ENCODE data around the gene WDR1.

The WDR1 gene

GRCh38 chr4:10108391-10108790 is 8.2 kb downstream of the WDR1 start:
- ATAC-seq, result no peak
- TF ChIP-seq TOX (CRISPR knock-in tag; IDR thresholded peaks at IDR 0.05; ENCODE audit: borderline replicate concordance), result no peak
- no peak for TF ChIP-seq PPARA (CRISPR knock-in tag; IDR thresholded peaks at IDR 0.05; ENCODE audit: borderline replicate concordance)
- no peak for TF ChIP-seq ESRRG (CRISPR knock-in tag; IDR thresholded peaks at IDR 0.05)
- no peak for TF ChIP-seq TSHZ2 (CRISPR knock-in tag; IDR thresholded peaks at IDR 0.05)
- no peak for TF ChIP-seq OSR1 (CRISPR knock-in tag; IDR thresholded peaks at IDR 0.05)
- TF ChIP-seq SNAI2 (CRISPR knock-in tag; IDR thresholded peaks at IDR 0.05), result no peak
- no peak for TF ChIP-seq RARB (CRISPR knock-in tag; IDR thresholded peaks at IDR 0.05)

- TF ChIP-seq ZNF70 (CRISPR knock-in tag; IDR thresholded peaks at IDR 0.05) (no peak), TCF4 (CRISPR knock-in tag; IDR thresholded peaks at IDR 0.05; ENCODE audit: borderline replicate concordance) (no peak), ESRRG (CRISPR knock-in tag; IDR thresholded peaks at IDR 0.05) (no peak), CREB5 (CRISPR knock-in tag; IDR thresholded peaks at IDR 0.05; ENCODE audit: low read depth) (no peak), OSR1 (CRISPR knock-in tag; IDR thresholded peaks at IDR 0.05) (no peak), ZNF565 (CRISPR knock-in tag; conservative IDR thresholded peaks at IDR 0.05; ENCODE audit: low read depth) (no peak), ZFP30 (CRISPR knock-in tag; IDR thresholded peaks at IDR 0.05) (no peak), PPARA (CRISPR knock-in tag; IDR thresholded peaks at IDR 0.05; ENCODE audit: borderline replicate concordance) (no peak), BACH2 (CRISPR knock-in tag; IDR thresholded peaks at IDR 0.05; ENCODE audit: borderline replicate concordance) (no peak), ZNF8 (CRISPR knock-in tag; IDR thresholded peaks at IDR 0.05) (no peak), ARNTL (CRISPR knock-in tag; IDR thresholded peaks at IDR 0.05; ENCODE audit: borderline replicate concordance, low read depth) (no peak), TOX (CRISPR knock-in tag; IDR thresholded peaks at IDR 0.05; ENCODE audit: borderline replicate concordance) (no peak)
- ATAC-seq, result peak; percentile 51
Observed at GRCh38 chr4:10107111-10108091, 9.2 kb downstream of the WDR1 start.

GRCh38 chr4:10106421-10107039 is 10.1 kb downstream of the WDR1 start:
- peak; percentile 87 for ATAC-seq
- TF ChIP-seq PATZ1 (CRISPR knock-in tag; IDR thresholded peaks at IDR 0.05; ENCODE audit: borderline replicate concordance) (peak; percentile 35; the same call in 1 of the 2 replicates), SNAI2 (CRISPR knock-in tag; IDR thresholded peaks at IDR 0.05) (no peak), CSDC2 (CRISPR knock-in tag; IDR thresholded peaks at IDR 0.05) (no peak)

GRCh38 chr4:10105920-10106319 is 10.7 kb downstream of the WDR1 start:
- no peak for ATAC-seq
- TF ChIP-seq SNAI2 (CRISPR knock-in tag; IDR thresholded peaks at IDR 0.05) (no peak), PATZ1 (CRISPR knock-in tag; IDR thresholded peaks at IDR 0.05; ENCODE audit: borderline replicate concordance) (no peak), CSRNP3 (CRISPR knock-in tag; IDR thresholded peaks at IDR 0.05) (no peak), GLIS3 (CRISPR knock-in tag; IDR thresholded peaks at IDR 0.05) (no peak), ZNF70 (CRISPR knock-in tag; IDR thresholded peaks at IDR 0.05) (no peak), CREB5 (CRISPR knock-in tag; IDR thresholded peaks at IDR 0.05; ENCODE audit: low read depth) (no peak), ZNF565 (CRISPR knock-in tag; conservative IDR thresholded peaks at IDR 0.05; ENCODE audit: low read depth) (no peak), ZC3H10 (CRISPR knock-in tag; IDR thresholded peaks at IDR 0.05) (no peak), OSR1 (CRISPR knock-in tag; IDR thresholded peaks at IDR 0.05) (no peak), TCF4 (CRISPR knock-in tag; IDR thresholded peaks at IDR 0.05; ENCODE audit: borderline replicate concordance) (no peak), ARNTL (CRISPR knock-in tag; IDR thresholded peaks at IDR 0.05; ENCODE audit: borderline replicate concordance, low read depth) (no peak), TOX (CRISPR knock-in tag; IDR thresholded peaks at IDR 0.05; ENCODE audit: borderline replicate concordance) (no peak), ISL1 (CRISPR knock-in tag; IDR thresholded peaks at IDR 0.05) (no peak), ZFP3 (CRISPR knock-in tag; IDR thresholded peaks at IDR 0.05) (no peak)
